Inflammatory macrophage treated with lipopolysaccharide for 1 hour (primary cell): ENCODE measurements around the gene GCGR.
A peak's percentile ranks its signal among the peaks of the same experiment; 100 is the strongest.

ENCODE experiments used
- DNase-seq, 2 donors: peaks; one replicate each; pipeline ENCODE4 v3.0.0-alpha.2; 2020 to 2022

GCGR gene

GRCh38 chr17:81803728-81804558 lies at the start of gene GCGR:
Gene GCGR (plus strand): TSS chr17:81804150. CDS start chr17:81809019, 4,869 bp downstream.
- no peak for DNase-seq

- no peak for DNase-seq
Measured at GRCh38 chr17:81792675-81793615, 11.0 kb upstream of the GCGR start.

DNA sequence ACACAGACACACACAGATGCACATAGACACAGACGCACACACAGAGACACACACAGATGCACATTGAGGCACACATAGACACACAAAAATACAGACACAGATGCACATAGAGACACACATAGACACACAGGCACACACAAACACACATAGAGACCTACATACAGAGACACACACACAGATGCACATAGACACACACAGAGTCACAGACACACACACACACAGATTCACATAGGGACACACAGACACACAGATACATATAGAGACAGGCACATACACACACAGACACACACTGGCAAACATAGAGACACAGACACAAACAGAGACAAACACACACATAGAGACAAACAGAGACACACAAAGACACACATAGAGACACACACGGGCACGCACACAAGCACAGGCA lies 9.9 kb upstream of the GCGR start:
- no peak for DNase-seq

GRCh38 chr17:81794509-81794908 lies 9.4 kb upstream of the GCGR start:
- peak in 1 of 2 donors; percentile 9 for DNase-seq

GRCh38 chr17:81801327-81801726 lies 2.6 kb upstream of the GCGR start:
- DNase-seq, result no peak

DNA sequence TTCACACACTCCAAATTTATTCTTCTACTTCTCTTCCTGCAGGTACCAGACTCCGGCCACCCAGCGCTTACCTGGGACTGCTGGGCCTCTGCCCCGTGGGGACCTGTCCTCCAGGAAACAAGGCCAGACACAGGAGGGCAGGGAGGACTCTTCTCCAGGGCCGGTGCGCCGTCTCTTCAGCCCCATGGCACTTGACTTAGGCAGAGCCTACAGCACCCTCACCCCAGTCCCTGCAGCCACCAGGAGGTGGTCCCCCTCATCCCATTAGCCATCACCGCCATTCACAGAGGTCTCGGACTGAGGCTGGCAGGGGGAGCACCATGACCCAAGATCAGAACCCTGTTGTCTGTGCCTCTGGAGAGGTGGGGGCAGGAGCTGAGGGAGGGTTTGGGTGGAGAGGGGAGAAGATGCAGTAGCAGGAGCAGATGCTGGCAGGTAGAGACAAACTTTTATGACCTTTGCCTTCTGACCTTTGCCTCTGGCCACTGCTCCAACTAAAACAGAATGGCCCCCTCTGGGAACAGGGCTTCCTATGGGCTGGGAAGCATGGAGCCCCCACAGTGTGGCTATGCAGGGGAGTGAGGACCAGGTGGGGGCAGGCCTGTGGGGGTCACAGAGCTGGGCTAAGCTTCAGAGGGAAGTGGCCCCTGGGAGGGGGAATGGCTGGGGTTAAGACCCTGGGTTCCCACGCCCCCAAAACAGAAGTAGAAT lies 1.7 kb upstream of the GCGR start:
- no peak for DNase-seq

DNA sequence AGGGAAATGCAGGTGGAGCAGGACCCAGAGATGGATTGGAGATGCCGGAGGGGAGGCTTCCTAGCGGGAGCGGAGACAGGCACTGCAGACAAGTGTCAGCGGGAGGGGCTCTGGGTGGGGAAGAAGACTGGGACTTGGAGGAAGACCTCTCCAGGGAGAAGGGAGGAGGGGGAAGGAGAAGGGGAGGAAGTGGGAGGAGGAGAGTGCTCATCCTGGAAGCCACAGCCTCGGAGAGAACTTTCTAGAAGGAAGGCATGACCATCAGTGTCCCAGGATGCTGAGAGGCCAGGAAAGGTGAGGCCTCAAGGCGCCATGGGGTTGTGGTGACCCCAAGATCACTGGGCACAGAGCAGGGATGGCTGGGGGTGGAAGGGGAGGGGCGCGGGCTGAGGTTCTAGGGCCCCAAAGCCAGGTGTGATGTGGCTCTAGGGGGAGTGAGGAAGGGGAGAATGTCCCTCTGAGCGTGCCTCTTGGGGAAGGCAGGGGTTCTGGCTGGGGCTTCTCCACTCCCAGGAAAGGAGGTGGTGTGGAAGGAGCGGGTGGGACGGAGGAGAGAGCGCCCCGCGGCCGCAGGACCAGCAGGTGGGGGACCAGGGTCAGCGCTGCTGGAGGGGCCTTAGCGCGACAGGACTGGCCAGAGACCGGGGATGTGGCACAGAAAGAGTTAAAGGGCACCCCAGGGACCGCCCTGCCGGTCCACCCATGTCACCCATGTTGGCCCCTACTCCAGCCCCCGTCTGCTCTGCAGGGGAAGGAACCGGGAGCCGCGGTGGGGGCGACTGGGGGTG lies 900 bp upstream of the GCGR start:
- no peak for DNase-seq

GRCh38 chr17:81804559-81805399 lies 829 bp downstream of the GCGR start:
- no peak for DNase-seq

GRCh38 chr17:81805707-81806460 lies 1.9 kb downstream of the GCGR start:
- no peak for DNase-seq

GRCh38 chr17:81806461-81807209 lies 2.7 kb downstream of the GCGR start:
- DNase-seq, result no peak

DNA sequence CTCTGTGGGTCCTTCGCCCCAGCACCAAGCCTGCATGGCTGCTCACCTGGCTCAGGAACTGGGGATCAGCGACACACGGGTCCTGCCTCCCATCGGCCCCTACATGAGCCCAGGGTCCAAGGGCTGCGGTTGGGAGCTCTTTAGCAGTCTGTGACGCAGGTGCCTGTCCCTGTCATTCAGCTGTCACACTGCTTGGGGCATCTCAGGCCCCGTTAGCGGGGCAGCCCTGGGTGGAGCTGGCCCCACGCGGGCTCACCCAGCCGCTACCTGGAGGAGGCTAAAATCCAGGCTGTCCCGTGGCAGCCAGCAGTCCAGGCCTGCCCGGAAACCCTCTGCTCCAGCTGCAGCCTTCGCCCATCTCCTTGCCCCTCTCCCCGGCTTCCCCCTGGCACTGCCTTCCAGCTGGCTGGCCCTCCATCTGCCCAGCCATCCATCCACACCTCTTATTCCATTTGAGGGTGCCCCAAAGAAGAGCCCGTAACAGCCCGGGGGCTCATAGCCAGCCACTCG lies 3.3 kb downstream of the GCGR start:
- DNase-seq, result no peak

- DNase-seq, result no peak
Measured at GRCh38 chr17:81807839-81808238, 3.9 kb downstream of the GCGR start.

GRCh38 chr17:81808778-81809555 lies 5.0 kb downstream of the GCGR start:
- no peak for DNase-seq

GRCh38 chr17:81809556-81809998 lies 5.6 kb downstream of the GCGR start:
- no peak for DNase-seq

- DNase-seq, result no peak
Measured at GRCh38 chr17:81810476-81810875, 6.5 kb downstream of the GCGR start.

- DNase-seq, result no peak
Measured at GRCh38 chr17:81810892-81811704, 7.1 kb downstream of the GCGR start.

DNA sequence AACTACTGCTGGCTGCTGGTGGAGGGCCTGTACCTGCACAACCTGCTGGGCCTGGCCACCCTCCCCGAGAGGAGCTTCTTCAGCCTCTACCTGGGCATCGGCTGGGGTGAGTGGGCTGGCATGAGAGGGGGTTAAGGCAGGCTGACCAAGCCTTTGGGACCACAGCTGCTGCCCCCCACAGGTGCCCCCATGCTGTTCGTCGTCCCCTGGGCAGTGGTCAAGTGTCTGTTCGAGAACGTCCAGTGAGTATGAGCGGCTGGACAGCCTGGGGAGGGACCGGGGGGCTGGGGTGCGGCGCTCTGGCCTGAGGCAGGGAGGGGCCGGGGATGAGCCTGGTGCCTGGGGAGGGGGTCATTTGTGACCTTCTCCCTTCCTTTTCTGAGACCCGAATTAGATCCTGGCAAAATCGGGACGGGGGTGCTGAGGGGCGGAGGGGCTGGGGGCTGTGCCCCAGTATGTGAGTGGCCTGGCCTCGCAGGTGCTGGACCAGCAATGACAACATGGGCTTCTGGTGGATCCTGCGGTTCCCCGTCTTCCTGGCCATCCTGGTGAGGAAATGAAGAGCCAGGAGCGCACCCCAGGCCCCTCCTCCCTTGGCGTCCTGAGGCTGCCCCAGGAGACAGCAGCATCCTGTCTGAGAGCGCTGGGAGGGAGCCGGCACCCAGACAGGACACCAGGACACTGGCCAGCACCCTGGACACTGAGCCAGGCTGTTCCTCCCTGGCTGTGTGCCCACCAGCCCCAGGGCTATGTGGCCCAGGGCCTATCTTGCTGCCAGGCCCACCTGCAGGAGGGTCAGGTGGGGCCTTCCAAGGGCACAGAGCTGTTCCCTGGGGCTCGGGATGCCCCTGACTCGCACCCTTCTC lies 8.0 kb downstream of the GCGR start:
- DNase-seq, result no peak
